WTC11 (cell line): ENCODE measurements around the gene VWA8.

ENCODE experiments used
- ATF3 ChIP-seq: sonication (generic); formaldehyde crosslinking; conservative IDR thresholded peaks from 2 replicates; pipeline ENCODE4 v1.8.1; 2022; ENCODE audit warnings: mild to moderate bottlenecking, missing genetic modification reagents
- ETV6 ChIP-seq: sonication (generic); formaldehyde crosslinking; IDR thresholded peaks from 2 replicates; pipeline ENCODE4 v1.8.1; 2022; ENCODE audit warnings: mild to moderate bottlenecking, missing genetic modification reagents
- FOXK1 ChIP-seq: sonication (generic); formaldehyde crosslinking; IDR thresholded peaks from 2 replicates; pipeline ENCODE4 v1.8.0; 2022; ENCODE audit warnings: mild to moderate bottlenecking, moderate library complexity, missing genetic modification reagents
- GABPB1 ChIP-seq: sonication (generic); formaldehyde crosslinking; IDR thresholded peaks from 2 replicates; pipeline ENCODE4 v1.8.1; 2023; ENCODE audit warnings: mild to moderate bottlenecking, missing genetic modification reagents
- GRHL2 ChIP-seq: fragments of 250-450 bp; sonication (Bioruptor Pico); IDR thresholded peaks from 2 replicates; pipeline ENCODE4 v1.8.0; 2022; ENCODE audit warnings: mild to moderate bottlenecking, moderate library complexity; ENCODE audit not compliant: insufficient replicate concordance, severe bottlenecking
- JUN ChIP-seq: sonication (generic); formaldehyde crosslinking; IDR thresholded peaks from 2 replicates; pipeline ENCODE4 v1.8.0; 2023; ENCODE audit warnings: mild to moderate bottlenecking, missing genetic modification reagents
- TCF7 ChIP-seq: sonication (generic); formaldehyde crosslinking; IDR thresholded peaks from 2 replicates; pipeline ENCODE4 v1.8.0; 2022; ENCODE audit warnings: mild to moderate bottlenecking, low read depth, missing genetic modification reagents, moderate library complexity
- TEAD4 ChIP-seq: sonication (generic); formaldehyde crosslinking; IDR thresholded peaks from 2 replicates; pipeline ENCODE4 v1.8.0; 2022; ENCODE audit warnings: mild to moderate bottlenecking, missing genetic modification reagents
- ZNF121 ChIP-seq: sonication (generic); formaldehyde crosslinking; IDR thresholded peaks from 2 replicates; pipeline ENCODE4 v1.8.0; 2023; ENCODE audit warnings: missing genetic modification reagents
- TF ChIP-seq, protein P1 (sequence below): fragments of 200-600 bp; IDR thresholded peaks from 2 replicates; pipeline ENCODE4 v1.8.0; 2022; ENCODE audit warnings: antibody characterized with exemption
- TF ChIP-seq, protein P2 (sequence below): fragments of 250-450 bp; sonication (Bioruptor Pico); IDR thresholded peaks from 2 replicates; pipeline ENCODE4 v2.1.2; 2022; ENCODE audit warnings: mild to moderate bottlenecking, moderate library complexity
- TF ChIP-seq, protein P3 (sequence below): sonication (generic); formaldehyde crosslinking; IDR thresholded peaks from 2 replicates; pipeline ENCODE4 v1.8.0; 2022; ENCODE audit warnings: mild to moderate bottlenecking, missing genetic modification reagents

DNA sequence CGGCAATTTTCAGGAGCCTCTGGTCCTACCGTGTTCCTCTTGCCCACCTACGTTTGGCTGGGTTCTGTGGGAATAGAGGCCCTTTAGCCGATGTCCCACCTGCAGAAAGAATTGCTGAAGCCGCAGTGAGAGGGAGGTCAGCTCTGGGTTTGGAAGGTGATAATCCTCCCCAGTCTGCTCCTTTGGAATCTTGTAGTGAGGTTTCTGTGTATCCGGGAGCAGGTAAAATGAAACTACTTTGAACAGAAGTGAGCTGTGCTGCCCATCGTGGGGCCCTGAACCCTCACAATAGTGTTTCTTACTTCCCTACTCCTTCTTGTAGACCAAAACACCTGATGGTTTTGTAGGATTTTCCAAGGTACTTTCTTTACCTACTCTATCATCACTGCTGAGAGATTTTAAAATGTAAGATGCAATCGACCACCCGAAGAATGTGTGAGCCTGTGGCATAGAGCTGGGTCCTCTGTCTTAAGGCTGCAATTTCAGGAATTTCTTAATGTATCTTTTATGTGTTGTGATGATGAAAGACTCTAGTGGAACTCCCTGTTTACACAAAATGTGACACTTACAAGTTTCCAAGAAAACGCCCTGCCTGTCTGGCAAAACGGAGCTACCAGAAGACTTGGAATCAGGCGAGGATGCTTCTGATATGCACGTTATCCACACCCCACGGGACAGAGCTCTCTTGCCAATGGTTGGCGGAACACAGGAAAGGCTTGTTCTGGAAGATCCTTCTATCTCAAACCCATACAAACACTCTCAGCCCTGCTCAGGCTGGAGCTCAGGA lies 427.4 kb downstream of the VWA8 start:
- TF ChIP-seq, protein P1, sequence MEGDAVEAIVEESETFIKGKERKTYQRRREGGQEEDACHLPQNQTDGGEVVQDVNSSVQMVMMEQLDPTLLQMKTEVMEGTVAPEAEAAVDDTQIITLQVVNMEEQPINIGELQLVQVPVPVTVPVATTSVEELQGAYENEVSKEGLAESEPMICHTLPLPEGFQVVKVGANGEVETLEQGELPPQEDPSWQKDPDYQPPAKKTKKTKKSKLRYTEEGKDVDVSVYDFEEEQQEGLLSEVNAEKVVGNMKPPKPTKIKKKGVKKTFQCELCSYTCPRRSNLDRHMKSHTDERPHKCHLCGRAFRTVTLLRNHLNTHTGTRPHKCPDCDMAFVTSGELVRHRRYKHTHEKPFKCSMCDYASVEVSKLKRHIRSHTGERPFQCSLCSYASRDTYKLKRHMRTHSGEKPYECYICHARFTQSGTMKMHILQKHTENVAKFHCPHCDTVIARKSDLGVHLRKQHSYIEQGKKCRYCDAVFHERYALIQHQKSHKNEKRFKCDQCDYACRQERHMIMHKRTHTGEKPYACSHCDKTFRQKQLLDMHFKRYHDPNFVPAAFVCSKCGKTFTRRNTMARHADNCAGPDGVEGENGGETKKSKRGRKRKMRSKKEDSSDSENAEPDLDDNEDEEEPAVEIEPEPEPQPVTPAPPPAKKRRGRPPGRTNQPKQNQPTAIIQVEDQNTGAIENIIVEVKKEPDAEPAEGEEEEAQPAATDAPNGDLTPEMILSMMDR: no peak
- TF ChIP-seq, protein P2, sequence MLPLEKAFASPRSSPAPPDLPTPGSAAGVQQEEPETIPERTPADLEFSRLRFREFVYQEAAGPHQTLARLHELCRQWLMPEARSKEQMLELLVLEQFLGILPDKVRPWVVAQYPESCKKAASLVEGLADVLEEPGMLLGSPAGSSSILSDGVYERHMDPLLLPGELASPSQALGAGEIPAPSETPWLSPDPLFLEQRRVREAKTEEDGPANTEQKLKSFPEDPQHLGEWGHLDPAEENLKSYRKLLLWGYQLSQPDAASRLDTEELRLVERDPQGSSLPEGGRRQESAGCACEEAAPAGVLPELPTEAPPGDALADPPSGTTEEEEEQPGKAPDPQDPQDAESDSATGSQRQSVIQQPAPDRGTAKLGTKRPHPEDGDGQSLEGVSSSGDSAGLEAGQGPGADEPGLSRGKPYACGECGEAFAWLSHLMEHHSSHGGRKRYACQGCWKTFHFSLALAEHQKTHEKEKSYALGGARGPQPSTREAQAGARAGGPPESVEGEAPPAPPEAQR (CRISPR knock-in tag): no peak
- no peak for TF ChIP-seq JUN (CRISPR knock-in tag)
- TF ChIP-seq GRHL2: no peak
- no peak for TF ChIP-seq TEAD4 (CRISPR knock-in tag)
- TF ChIP-seq ETV6 (CRISPR knock-in tag): no peak
- TF ChIP-seq, protein P3, sequence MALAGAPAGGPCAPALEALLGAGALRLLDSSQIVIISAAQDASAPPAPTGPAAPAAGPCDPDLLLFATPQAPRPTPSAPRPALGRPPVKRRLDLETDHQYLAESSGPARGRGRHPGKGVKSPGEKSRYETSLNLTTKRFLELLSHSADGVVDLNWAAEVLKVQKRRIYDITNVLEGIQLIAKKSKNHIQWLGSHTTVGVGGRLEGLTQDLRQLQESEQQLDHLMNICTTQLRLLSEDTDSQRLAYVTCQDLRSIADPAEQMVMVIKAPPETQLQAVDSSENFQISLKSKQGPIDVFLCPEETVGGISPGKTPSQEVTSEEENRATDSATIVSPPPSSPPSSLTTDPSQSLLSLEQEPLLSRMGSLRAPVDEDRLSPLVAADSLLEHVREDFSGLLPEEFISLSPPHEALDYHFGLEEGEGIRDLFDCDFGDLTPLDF (CRISPR knock-in tag): no peak
- no peak for TF ChIP-seq ZNF121
- no peak for TF ChIP-seq FOXK1 (CRISPR knock-in tag)
- TF ChIP-seq ATF3 (CRISPR knock-in tag): no peak
- no peak for TF ChIP-seq GABPB1 (CRISPR knock-in tag)
- TF ChIP-seq TCF7: no peak
